Gastroesophageal sphincter (tissue), 3 donors: ENCODE measurements around the gene ZNF143.

Experiments
- POLR2A ChIP-seq, 2 donors: fragments of 450-650 bp; IDR thresholded peaks; one replicate each; pipeline ENCODE4 v1.6.1; 2017; ENCODE audit warnings: antibody characterized with exemption in 2 of 2, mild to moderate bottlenecking in 2 of 2, moderate library complexity in 1 of 2
- TF ChIP-seq, protein P1 (sequence below), 4 experiments: fragments of 200-600 bp in 2 of 4; fragments of 450-650 bp in 2 of 4; sonication (generic) in 1 of 4; IDR thresholded peaks; one replicate each; pipeline ENCODE4 v1.5.1; 2017 to 2019; ENCODE audit warnings: antibody characterized with exemption in 4 of 4, mild to moderate bottlenecking in 2 of 4, moderate library complexity in 2 of 4

DNA sequence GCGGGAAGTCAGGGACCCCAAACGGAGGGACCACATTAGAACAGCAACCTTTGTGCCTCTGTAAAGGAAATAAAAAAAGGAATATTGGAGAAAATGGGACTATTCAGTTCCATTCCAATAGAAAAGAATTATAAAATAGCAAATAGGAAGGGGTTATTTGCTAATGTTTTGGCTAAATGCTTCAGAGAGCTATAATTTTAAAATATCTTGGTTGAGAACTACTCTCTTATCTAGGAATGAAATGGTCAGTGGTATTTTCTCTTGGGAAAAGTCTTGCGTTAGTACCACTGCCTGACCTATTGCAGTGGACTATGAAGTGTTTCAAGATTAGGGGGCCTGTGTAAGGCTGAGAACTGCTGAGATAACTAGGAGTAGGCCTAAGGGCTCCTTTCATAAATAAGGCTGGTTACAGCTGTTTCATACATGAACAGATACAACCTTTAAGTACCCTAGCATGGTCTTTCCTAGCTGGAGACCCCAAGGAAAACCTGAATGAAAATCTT is 105.8 kb downstream of the ZNF143 start:
- TF ChIP-seq, protein P1, sequence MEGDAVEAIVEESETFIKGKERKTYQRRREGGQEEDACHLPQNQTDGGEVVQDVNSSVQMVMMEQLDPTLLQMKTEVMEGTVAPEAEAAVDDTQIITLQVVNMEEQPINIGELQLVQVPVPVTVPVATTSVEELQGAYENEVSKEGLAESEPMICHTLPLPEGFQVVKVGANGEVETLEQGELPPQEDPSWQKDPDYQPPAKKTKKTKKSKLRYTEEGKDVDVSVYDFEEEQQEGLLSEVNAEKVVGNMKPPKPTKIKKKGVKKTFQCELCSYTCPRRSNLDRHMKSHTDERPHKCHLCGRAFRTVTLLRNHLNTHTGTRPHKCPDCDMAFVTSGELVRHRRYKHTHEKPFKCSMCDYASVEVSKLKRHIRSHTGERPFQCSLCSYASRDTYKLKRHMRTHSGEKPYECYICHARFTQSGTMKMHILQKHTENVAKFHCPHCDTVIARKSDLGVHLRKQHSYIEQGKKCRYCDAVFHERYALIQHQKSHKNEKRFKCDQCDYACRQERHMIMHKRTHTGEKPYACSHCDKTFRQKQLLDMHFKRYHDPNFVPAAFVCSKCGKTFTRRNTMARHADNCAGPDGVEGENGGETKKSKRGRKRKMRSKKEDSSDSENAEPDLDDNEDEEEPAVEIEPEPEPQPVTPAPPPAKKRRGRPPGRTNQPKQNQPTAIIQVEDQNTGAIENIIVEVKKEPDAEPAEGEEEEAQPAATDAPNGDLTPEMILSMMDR (IDR thresholded peaks at IDR 0.05): no peak
- no peak for TF ChIP-seq POLR2A (IDR thresholded peaks at IDR 0.05)
